ENCODE data around the gene CCDC88C.

DNA sequence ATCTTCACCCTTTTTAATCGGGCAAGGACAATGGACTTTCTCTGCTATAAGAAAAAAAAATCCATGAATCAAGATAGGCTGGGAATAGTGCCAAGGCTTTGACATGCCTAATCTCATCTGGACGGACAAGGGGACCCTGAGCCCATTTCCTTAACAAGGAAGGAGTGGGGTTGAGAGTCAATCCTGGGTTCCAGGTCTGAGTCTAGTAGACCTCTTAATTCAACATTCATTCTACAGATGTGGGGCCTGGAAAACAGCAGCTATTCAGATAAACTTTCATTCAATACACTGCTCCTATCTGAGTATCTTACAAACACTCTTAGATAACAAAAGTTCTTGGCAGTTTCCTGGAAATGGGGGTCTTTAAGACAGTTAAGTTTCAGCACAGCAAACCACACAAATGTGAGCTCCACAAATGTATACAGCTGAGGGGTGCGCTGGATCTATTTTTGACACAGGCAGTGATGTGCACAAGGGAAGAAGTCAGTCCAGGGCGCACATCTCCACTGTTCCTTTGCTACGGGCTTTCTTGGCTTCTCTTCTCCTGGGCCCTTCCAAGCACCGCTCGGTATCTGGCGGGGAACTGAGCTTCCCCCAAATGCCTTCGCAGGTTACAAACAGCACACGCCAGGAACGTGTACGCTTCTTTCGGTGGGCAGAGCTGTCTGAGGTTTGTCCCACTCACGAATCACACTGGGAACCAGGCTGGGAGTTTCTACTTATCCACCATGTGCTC lies 90.9 kb downstream of the CCDC88C start:
- TF ChIP-seq, protein P1, sequence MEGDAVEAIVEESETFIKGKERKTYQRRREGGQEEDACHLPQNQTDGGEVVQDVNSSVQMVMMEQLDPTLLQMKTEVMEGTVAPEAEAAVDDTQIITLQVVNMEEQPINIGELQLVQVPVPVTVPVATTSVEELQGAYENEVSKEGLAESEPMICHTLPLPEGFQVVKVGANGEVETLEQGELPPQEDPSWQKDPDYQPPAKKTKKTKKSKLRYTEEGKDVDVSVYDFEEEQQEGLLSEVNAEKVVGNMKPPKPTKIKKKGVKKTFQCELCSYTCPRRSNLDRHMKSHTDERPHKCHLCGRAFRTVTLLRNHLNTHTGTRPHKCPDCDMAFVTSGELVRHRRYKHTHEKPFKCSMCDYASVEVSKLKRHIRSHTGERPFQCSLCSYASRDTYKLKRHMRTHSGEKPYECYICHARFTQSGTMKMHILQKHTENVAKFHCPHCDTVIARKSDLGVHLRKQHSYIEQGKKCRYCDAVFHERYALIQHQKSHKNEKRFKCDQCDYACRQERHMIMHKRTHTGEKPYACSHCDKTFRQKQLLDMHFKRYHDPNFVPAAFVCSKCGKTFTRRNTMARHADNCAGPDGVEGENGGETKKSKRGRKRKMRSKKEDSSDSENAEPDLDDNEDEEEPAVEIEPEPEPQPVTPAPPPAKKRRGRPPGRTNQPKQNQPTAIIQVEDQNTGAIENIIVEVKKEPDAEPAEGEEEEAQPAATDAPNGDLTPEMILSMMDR (IDR thresholded peaks at IDR 0.05) = no peak
- TF ChIP-seq POLR2AphosphoS5 (IDR thresholded peaks at IDR 0.05; ENCODE audit: low read depth, low read length) = no peak
- no peak for TF ChIP-seq REST (IDR thresholded peaks at IDR 0.05; ENCODE audit: insufficient read depth in 1 of 2, low read depth in 2 of 2, low read length in 1 of 2)
- TF ChIP-seq TCF7L2 (IDR thresholded peaks at IDR 0.05; ENCODE audit: low read depth, low read length) = no peak
